ENCODE data around the gene WNT8B. TPM values are rescaled to one million over a fixed set of nuclear protein-coding genes. Genes with fewer than 3 reads are reported as not detected.

Gene WNT8B
- total RNA-seq, 1 donor from 2014 or later, result not detected

- DNase-seq (no peak), ATAC-seq (ENCODE audit: low read depth) (no peak)
- intact Hi-C loops (cut with micrococcal nuclease), result no loop called here
- no peaks in the 10 kb centered on the region for H3K36me3 Mint-ChIP-seq (ENCODE audit: low read depth)
- no peak for TF ChIP-seq CTCF (IDR thresholded peaks at IDR 0.05)
- POLR2A ChIA-PET, result no interaction called here
- peaks cover 5% of the 10 kb centered on the region for H3K9me3 Mint-ChIP-seq
- CTCF ChIA-PET, result no interaction called here
- no peak overlapping the region for H3K4me3 Mint-ChIP-seq
- H3K27me3 Mint-ChIP-seq, result peaks cover 12% of the 10 kb centered on the region
- no peak overlapping the region for H3K27ac Mint-ChIP-seq
- no peaks in the 10 kb centered on the region for H3K4me1 Mint-ChIP-seq
Observed at GRCh38 chr10:100448951-100449350, 13.9 kb upstream of the WNT8B start.

GRCh38 chr10:100468322-100468721 lies 5.5 kb downstream of the WNT8B start:
- DNase-seq (no peak), ATAC-seq (ENCODE audit: low read depth) (no peak)
- no peak overlapping the region for H3K27ac Mint-ChIP-seq
- H3K36me3 Mint-ChIP-seq (ENCODE audit: low read depth), result no peaks in the 10 kb centered on the region
- H3K27me3 Mint-ChIP-seq, result peaks cover 37% of the 10 kb centered on the region
- TF ChIP-seq CTCF (IDR thresholded peaks at IDR 0.05), result no peak
- CTCF ChIA-PET, result no interaction called here
- intact Hi-C loops (cut with micrococcal nuclease), result no loop called here
- no peaks in the 10 kb centered on the region for H3K9me3 Mint-ChIP-seq
- no peak overlapping the region for H3K4me3 Mint-ChIP-seq
- no peaks in the 10 kb centered on the region for H3K4me1 Mint-ChIP-seq
- POLR2A ChIA-PET, result no interaction called here

GRCh38 chr10:100468978-100469377 lies 6.2 kb downstream of the WNT8B start:
- Mint-ChIP-seq H3K4me3 (no peak overlapping the region), H3K4me1 (no peaks in the 10 kb centered on the region), H3K27ac (no peak overlapping the region), H3K36me3 (ENCODE audit: low read depth) (no peaks in the 10 kb centered on the region), H3K27me3 (peaks cover 36% of the 10 kb centered on the region), H3K9me3 (no peaks in the 10 kb centered on the region)
- ChIA-PET POLR2A (no interaction called here), CTCF (no interaction called here)
- no peak for TF ChIP-seq CTCF (IDR thresholded peaks at IDR 0.05)
- no peak for ATAC-seq (ENCODE audit: low read depth)
- DNase-seq, result no peak
- intact Hi-C loops (cut with micrococcal nuclease), result no loop called here

GRCh38 chr10:100469756-100470155 lies 6.9 kb downstream of the WNT8B start:
- no peak for DNase-seq
- H3K9me3 Mint-ChIP-seq, result no peaks in the 10 kb centered on the region
- no peak for ATAC-seq (ENCODE audit: low read depth)
- H3K4me3 Mint-ChIP-seq, result no peak overlapping the region
- CTCF ChIA-PET, result no interaction called here
- H3K36me3 Mint-ChIP-seq (ENCODE audit: low read depth), result no peaks in the 10 kb centered on the region
- TF ChIP-seq CTCF (IDR thresholded peaks at IDR 0.05), result no peak
- no peaks in the 10 kb centered on the region for H3K4me1 Mint-ChIP-seq
- H3K27me3 Mint-ChIP-seq, result peaks cover 34% of the 10 kb centered on the region
- no peak overlapping the region for H3K27ac Mint-ChIP-seq
- intact Hi-C loops (cut with micrococcal nuclease), result no loop called here
- POLR2A ChIA-PET, result no interaction called here

- POLR2A ChIA-PET, result no interaction called here
- Mint-ChIP-seq H3K36me3 (ENCODE audit: low read depth) (no peaks in the 10 kb centered on the region), H3K4me1 (no peaks in the 10 kb centered on the region), H3K27me3 (peaks cover 34% of the 10 kb centered on the region), H3K27ac (no peak overlapping the region), H3K4me3 (no peak overlapping the region), H3K9me3 (no peaks in the 10 kb centered on the region)
- no peak for ATAC-seq (ENCODE audit: low read depth)
- CTCF ChIA-PET, result no interaction called here
- intact Hi-C loops (cut with micrococcal nuclease), result no loop called here
- DNase-seq, result no peak
- no peak for TF ChIP-seq CTCF (IDR thresholded peaks at IDR 0.05)
Observed at GRCh38 chr10:100470367-100470766, 7.6 kb downstream of the WNT8B start.
